Activated naive CD4-positive, alpha-beta T cell treated with anti-CD3 and anti-CD28 coated beads for 36 hours (primary cell): ENCODE data around the gene C10orf90. TPM values are rescaled to one million over a fixed set of nuclear protein-coding genes. Genes with fewer than 3 reads are reported as not detected.

Experiments
- CTCF ChIA-PET: fragments of 350-600 bp; sonication (Branson Sonifier 250); formaldehyde crosslinking; loops from one replicate; lab custom pipeline; 2021; ENCODE audit warnings: antibody characterized with exemption; lab: Charles Lee
- DNase-seq: peaks from one replicate; pipeline ENCODE4 v3.0.0-alpha.2; 2020
- H3K27ac Mint-ChIP-seq: one replicate; pipeline ENCODE4 v1.8.0; 2021; ENCODE audit warnings: mild to moderate bottlenecking, mixed read lengths
- H3K27me3 Mint-ChIP-seq: one replicate; pipeline ENCODE4 v1.8.0; 2021; ENCODE audit warnings: low read depth, mixed read lengths
- H3K36me3 Mint-ChIP-seq: one replicate; pipeline ENCODE4 v1.8.0; 2021; ENCODE audit warnings: low read depth, mixed read lengths
- H3K4me1 Mint-ChIP-seq: one replicate; pipeline ENCODE4 v1.8.0; 2021; ENCODE audit warnings: low read depth, mixed read lengths
- H3K4me3 Mint-ChIP-seq: one replicate; pipeline ENCODE4 v1.8.0; 2021; ENCODE audit warnings: mild to moderate bottlenecking, moderate library complexity, mixed read lengths
- H3K9me3 Mint-ChIP-seq: one replicate; pipeline ENCODE4 v1.8.0; 2021; ENCODE audit warnings: mixed read lengths
- intact Hi-C: fragments of 100-400 bp; cut with micrococcal nuclease; formaldehyde crosslinking; loops from one replicate; pipeline ENCODE4 v1.15.1; 2023
- total RNA-seq, 2 experiments: library from RNA; stranded (reverse); gene quantifications; one replicate each; pipeline ENCODE4 v1.2.3, GENCODE V29; 2021

C10orf90 gene
- total RNA-seq, 2 experiments from 2014 or later, result not detected

- Mint-ChIP-seq H3K36me3 (no peaks in the 10 kb centered on the region), H3K4me1 (no peaks in the 10 kb centered on the region), H3K9me3 (no peaks in the 10 kb centered on the region), H3K27ac (no peak overlapping the region), H3K27me3 (no peaks in the 10 kb centered on the region), H3K4me3 (no peak overlapping the region)
- intact Hi-C loops, result no loop called here
- CTCF ChIA-PET, result no interaction called here
- DNase-seq, result no peak
These were observed 170.3 kb downstream of the C10orf90 start for GRCh38 chr10:126500185-126500584.

- no peaks in the 10 kb centered on the region for H3K27me3 Mint-ChIP-seq
- H3K4me1 Mint-ChIP-seq, result no peaks in the 10 kb centered on the region
- no peak for DNase-seq
- H3K36me3 Mint-ChIP-seq, result no peaks in the 10 kb centered on the region
- H3K27ac Mint-ChIP-seq, result no peak overlapping the region
- intact Hi-C loops, result no loop called here
- no peaks in the 10 kb centered on the region for H3K9me3 Mint-ChIP-seq
- CTCF ChIA-PET, result no interaction called here
- no peak overlapping the region for H3K4me3 Mint-ChIP-seq
These were observed 170.7 kb downstream of the C10orf90 start for GRCh38 chr10:126499744-126500143.

- Mint-ChIP-seq H3K36me3 (no peaks in the 10 kb centered on the region), H3K4me3 (no peak overlapping the region), H3K27me3 (no peaks in the 10 kb centered on the region), H3K4me1 (no peaks in the 10 kb centered on the region), H3K9me3 (no peaks in the 10 kb centered on the region), H3K27ac (no peak overlapping the region)
- DNase-seq, result no peak
- intact Hi-C loops, result no loop called here
- CTCF ChIA-PET, result no interaction called here
These were observed 172.8 kb downstream of the C10orf90 start for GRCh38 chr10:126497672-126498071.

- no peaks in the 10 kb centered on the region for H3K27me3 Mint-ChIP-seq
- H3K27ac Mint-ChIP-seq, result no peak overlapping the region
- intact Hi-C loops, result no loop called here
- no peak overlapping the region for H3K4me3 Mint-ChIP-seq
- H3K36me3 Mint-ChIP-seq, result no peaks in the 10 kb centered on the region
- DNase-seq, result no peak
- CTCF ChIA-PET, result no interaction called here
- no peaks in the 10 kb centered on the region for H3K9me3 Mint-ChIP-seq
- H3K4me1 Mint-ChIP-seq, result no peaks in the 10 kb centered on the region
These were observed 173.5 kb downstream of the C10orf90 start for GRCh38 chr10:126496771-126497545.

GRCh38 chr10:126491476-126491875 lies 179.0 kb downstream of the C10orf90 start:
- CTCF ChIA-PET, result no interaction called here
- no peak for DNase-seq
- intact Hi-C loops, result no loop called here
- no peak overlapping the region for H3K4me3 Mint-ChIP-seq
- H3K27me3 Mint-ChIP-seq, result peaks cover 3% of the 10 kb centered on the region
- no peaks in the 10 kb centered on the region for H3K36me3 Mint-ChIP-seq
- peaks cover 6% of the 10 kb centered on the region for H3K9me3 Mint-ChIP-seq
- no peak overlapping the region for H3K27ac Mint-ChIP-seq
- no peaks in the 10 kb centered on the region for H3K4me1 Mint-ChIP-seq

- DNase-seq, result no peak
- Mint-ChIP-seq H3K27me3 (peaks cover 4% of the 10 kb centered on the region), H3K4me3 (no peak overlapping the region), H3K4me1 (no peaks in the 10 kb centered on the region), H3K9me3 (no peaks in the 10 kb centered on the region), H3K27ac (no peak overlapping the region), H3K36me3 (no peaks in the 10 kb centered on the region)
- intact Hi-C loops, result no loop called here
- CTCF ChIA-PET, result no interaction called here
These were observed 189.3 kb downstream of the C10orf90 start for GRCh38 chr10:126481181-126481580.

GRCh38 chr10:126480648-126481047 lies 189.8 kb downstream of the C10orf90 start:
- H3K27ac Mint-ChIP-seq, result no peak overlapping the region
- no peak for DNase-seq
- CTCF ChIA-PET, result no interaction called here
- H3K9me3 Mint-ChIP-seq, result no peaks in the 10 kb centered on the region
- H3K27me3 Mint-ChIP-seq, result peaks cover 4% of the 10 kb centered on the region
- no peaks in the 10 kb centered on the region for H3K36me3 Mint-ChIP-seq
- H3K4me1 Mint-ChIP-seq, result no peaks in the 10 kb centered on the region
- intact Hi-C loops, result no loop called here
- H3K4me3 Mint-ChIP-seq, result no peak overlapping the region

GRCh38 chr10:126479280-126479895 lies 191.1 kb downstream of the C10orf90 start:
- no peaks in the 10 kb centered on the region for H3K36me3 Mint-ChIP-seq
- CTCF ChIA-PET, result no interaction called here
- H3K9me3 Mint-ChIP-seq, result no peaks in the 10 kb centered on the region
- H3K27ac Mint-ChIP-seq, result no peak overlapping the region
- no peak overlapping the region for H3K4me3 Mint-ChIP-seq
- DNase-seq, result no peak
- peaks cover 4% of the 10 kb centered on the region for H3K27me3 Mint-ChIP-seq
- no peaks in the 10 kb centered on the region for H3K4me1 Mint-ChIP-seq
- intact Hi-C loops, result no loop called here

- CTCF ChIA-PET, result no interaction called here
- Mint-ChIP-seq H3K27ac (no peak overlapping the region), H3K4me1 (no peaks in the 10 kb centered on the region), H3K4me3 (no peak overlapping the region), H3K9me3 (no peaks in the 10 kb centered on the region), H3K27me3 (peaks cover 2% of the 10 kb centered on the region), H3K36me3 (no peaks in the 10 kb centered on the region)
- no peak for DNase-seq
- intact Hi-C loops, result no loop called here
These were observed 191.9 kb downstream of the C10orf90 start for GRCh38 chr10:126478546-126478945.

GRCh38 chr10:126476246-126476645 lies 194.2 kb downstream of the C10orf90 start:
- CTCF ChIA-PET, result no interaction called here
- Mint-ChIP-seq H3K27me3 (peaks cover 6% of the 10 kb centered on the region), H3K4me1 (no peaks in the 10 kb centered on the region), H3K27ac (no peak overlapping the region), H3K9me3 (no peaks in the 10 kb centered on the region), H3K4me3 (no peak overlapping the region), H3K36me3 (no peaks in the 10 kb centered on the region)
- intact Hi-C loops, result no loop called here
- no peak for DNase-seq

- no peak for DNase-seq
- no peaks in the 10 kb centered on the region for H3K4me1 Mint-ChIP-seq
- H3K36me3 Mint-ChIP-seq, result no peaks in the 10 kb centered on the region
- intact Hi-C loops, result no loop called here
- no peak overlapping the region for H3K27ac Mint-ChIP-seq
- peaks cover 1% of the 10 kb centered on the region for H3K9me3 Mint-ChIP-seq
- H3K4me3 Mint-ChIP-seq, result no peak overlapping the region
- CTCF ChIA-PET, result no interaction called here
- H3K27me3 Mint-ChIP-seq, result peaks cover 7% of the 10 kb centered on the region
These were observed 195.3 kb downstream of the C10orf90 start for GRCh38 chr10:126475074-126475691.

GRCh38 chr10:126474031-126474430 lies 196.5 kb downstream of the C10orf90 start:
- CTCF ChIA-PET, result no interaction called here
- H3K27ac Mint-ChIP-seq, result no peak overlapping the region
- H3K4me1 Mint-ChIP-seq, result no peaks in the 10 kb centered on the region
- H3K27me3 Mint-ChIP-seq, result peaks cover 7% of the 10 kb centered on the region
- intact Hi-C loops, result no loop called here
- no peaks in the 10 kb centered on the region for H3K36me3 Mint-ChIP-seq
- H3K9me3 Mint-ChIP-seq, result peaks cover 1% of the 10 kb centered on the region
- DNase-seq, result no peak
- H3K4me3 Mint-ChIP-seq, result no peak overlapping the region

GRCh38 chr10:126470991-126471390 lies 199.5 kb downstream of the C10orf90 start:
- CTCF ChIA-PET, result no interaction called here
- Mint-ChIP-seq H3K9me3 (peaks cover 3% of the 10 kb centered on the region), H3K4me3 (no peak overlapping the region), H3K27ac (no peak overlapping the region), H3K36me3 (no peaks in the 10 kb centered on the region), H3K4me1 (no peaks in the 10 kb centered on the region), H3K27me3 (peaks cover 7% of the 10 kb centered on the region)
- no peak for DNase-seq
- intact Hi-C loops, result no loop called here
